GM12878 (cell line): ENCODE data around the gene ADCY9.

Experiments used
- CBX5 ChIP-seq: sonication (generic); IDR thresholded peaks from 2 replicates; pipeline ENCODE4 v1.6.1; 2016; ENCODE audit warnings: low read depth, moderate library complexity, mild to moderate bottlenecking, inconsistent platforms
- CHD2 ChIP-seq: IDR thresholded peaks from 2 replicates; pipeline ENCODE4 v1.6.1; 2011; ENCODE audit warnings: low read depth, low read length, improper control_type of control experiment, borderline replicate concordance
- RAD21 ChIP-seq: IDR thresholded peaks from 2 replicates; pipeline ENCODE4 v1.6.1; 2011; ENCODE audit warnings: mild to moderate bottlenecking, low read depth, low read length, moderate library complexity; ENCODE audit not compliant: insufficient read depth
- SP1 ChIP-seq: IDR thresholded peaks from one replicate; pipeline ENCODE4 v1.6.1; 2011; ENCODE audit warnings: low read depth, low read length
- TF ChIP-seq, protein P1 (sequence below), 3 experiments: IDR thresholded peaks in 2 of 3; conservative IDR thresholded peaks in 1 of 3; 2 replicates each; pipeline ENCODE4 v1.5.1; 2011; ENCODE audit warnings: low read depth in 3 of 3, low read length in 3 of 3, mild to moderate bottlenecking in 3 of 3, control low read depth in 2 of 3, moderate library complexity in 2 of 3, inconsistent platforms in 1 of 3, mixed read lengths in 1 of 3; ENCODE audit not compliant: control insufficient read depth in 2 of 3, insufficient read depth in 1 of 3; ENCODE audit errors: extremely low read depth in 1 of 3
- TF ChIP-seq, protein P2 (sequence below): IDR thresholded peaks from 2 replicates; pipeline ENCODE4 v1.6.1; 2011; ENCODE audit warnings: mild to moderate bottlenecking, low read depth, low read length, moderate library complexity; ENCODE audit not compliant: insufficient replicate concordance

DNA sequence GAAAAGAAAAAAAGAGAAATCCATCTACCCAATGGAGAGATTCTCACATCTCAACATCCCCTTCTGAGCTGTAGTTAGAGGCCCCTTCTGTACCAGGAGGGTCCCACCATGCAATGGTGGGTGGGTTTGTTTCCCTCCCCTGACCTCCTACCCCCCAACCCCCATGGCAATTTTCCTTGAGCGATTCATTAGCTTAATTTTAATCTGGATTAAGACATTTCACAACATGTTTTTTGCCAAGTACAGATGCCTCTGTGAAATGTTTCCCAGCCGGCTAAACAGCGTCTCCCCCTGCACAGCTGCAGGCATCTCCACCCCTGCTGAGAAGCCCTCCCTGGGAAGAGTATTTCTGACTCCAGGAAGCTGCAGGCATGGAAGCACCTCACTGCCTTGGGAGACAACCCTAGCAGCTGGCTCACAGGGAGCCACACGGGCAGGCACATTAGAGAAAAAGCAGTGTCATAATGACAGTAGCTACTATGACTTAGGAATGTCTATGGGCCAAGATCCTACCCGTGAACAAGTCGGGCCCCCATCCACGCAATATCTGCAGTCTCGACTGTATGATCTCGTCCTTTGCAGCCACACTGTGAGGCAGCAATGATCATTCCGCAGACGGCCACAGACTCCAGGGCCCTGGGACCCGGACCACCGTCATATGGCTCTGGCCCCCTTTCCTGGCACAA is 117.3 kb downstream of the ADCY9 start:
- TF ChIP-seq RAD21 (no peak), SP1 (no peak), CHD2 (no peak), CBX5 (no peak)
- TF ChIP-seq, protein P1, sequence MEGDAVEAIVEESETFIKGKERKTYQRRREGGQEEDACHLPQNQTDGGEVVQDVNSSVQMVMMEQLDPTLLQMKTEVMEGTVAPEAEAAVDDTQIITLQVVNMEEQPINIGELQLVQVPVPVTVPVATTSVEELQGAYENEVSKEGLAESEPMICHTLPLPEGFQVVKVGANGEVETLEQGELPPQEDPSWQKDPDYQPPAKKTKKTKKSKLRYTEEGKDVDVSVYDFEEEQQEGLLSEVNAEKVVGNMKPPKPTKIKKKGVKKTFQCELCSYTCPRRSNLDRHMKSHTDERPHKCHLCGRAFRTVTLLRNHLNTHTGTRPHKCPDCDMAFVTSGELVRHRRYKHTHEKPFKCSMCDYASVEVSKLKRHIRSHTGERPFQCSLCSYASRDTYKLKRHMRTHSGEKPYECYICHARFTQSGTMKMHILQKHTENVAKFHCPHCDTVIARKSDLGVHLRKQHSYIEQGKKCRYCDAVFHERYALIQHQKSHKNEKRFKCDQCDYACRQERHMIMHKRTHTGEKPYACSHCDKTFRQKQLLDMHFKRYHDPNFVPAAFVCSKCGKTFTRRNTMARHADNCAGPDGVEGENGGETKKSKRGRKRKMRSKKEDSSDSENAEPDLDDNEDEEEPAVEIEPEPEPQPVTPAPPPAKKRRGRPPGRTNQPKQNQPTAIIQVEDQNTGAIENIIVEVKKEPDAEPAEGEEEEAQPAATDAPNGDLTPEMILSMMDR (IDR thresholded peaks at IDR 0.05 in 2 of 3, conservative IDR thresholded peaks at IDR 0.05 in 1 of 3; ENCODE audit: control insufficient read depth in 2 of 3, extremely low read depth in 1 of 3, insufficient read depth in 1 of 3, low read depth in 3 of 3, low read length in 3 of 3): no peak
- TF ChIP-seq, protein P2, sequence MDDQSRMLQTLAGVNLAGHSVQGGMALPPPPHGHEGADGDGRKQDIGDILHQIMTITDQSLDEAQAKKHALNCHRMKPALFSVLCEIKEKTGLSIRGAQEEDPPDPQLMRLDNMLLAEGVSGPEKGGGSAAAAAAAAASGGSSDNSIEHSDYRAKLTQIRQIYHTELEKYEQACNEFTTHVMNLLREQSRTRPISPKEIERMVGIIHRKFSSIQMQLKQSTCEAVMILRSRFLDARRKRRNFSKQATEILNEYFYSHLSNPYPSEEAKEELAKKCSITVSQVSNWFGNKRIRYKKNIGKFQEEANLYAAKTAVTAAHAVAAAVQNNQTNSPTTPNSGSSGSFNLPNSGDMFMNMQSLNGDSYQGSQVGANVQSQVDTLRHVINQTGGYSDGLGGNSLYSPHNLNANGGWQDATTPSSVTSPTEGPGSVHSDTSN: no peak
